Adipose tissue (tissue), 3 donors: Measurements from ENCODE around the gene THRSP. TPM values are rescaled to one million over a fixed set of nuclear protein-coding genes. Genes with fewer than 3 reads are reported as not detected.
"Not testable (repeated sequence)": the region's sequence is repeated elsewhere in the genome, so short reads cannot be mapped to it uniquely, and the experiment has no call there.

ENCODE experiments used
- H3K27ac ChIP-seq: one replicate; pipeline ENCODE4 v1.5.1; 2013; ENCODE audit warnings: low read depth, low read length
- WGBS, 3 donors: extraction: QIAGEN DNeasy Blood & Tissue Kit; methylation state at CpG; one replicate each; pipeline ENCODE4 v1.1.7; 2013; 5-methylcytosine and 5-hydroxymethylcytosine counted together
- polyA plus RNA-seq, 3 donors: library from polyadenylated mRNA; stranded (reverse); fragments of 200-250 nt; gene quantifications; one replicate each; pipeline ENCODE4 v1.2.3, GENCODE V29; 2013
- donor health status: healthy with polysubstance abuse.
- donor health status: Bipolar disorder and iron deficiency.
- donor health status: healthy.

Gene THRSP
- polyA plus RNA-seq, 3 donors = 87.4 to 228 (median 113) TPM

DNA sequence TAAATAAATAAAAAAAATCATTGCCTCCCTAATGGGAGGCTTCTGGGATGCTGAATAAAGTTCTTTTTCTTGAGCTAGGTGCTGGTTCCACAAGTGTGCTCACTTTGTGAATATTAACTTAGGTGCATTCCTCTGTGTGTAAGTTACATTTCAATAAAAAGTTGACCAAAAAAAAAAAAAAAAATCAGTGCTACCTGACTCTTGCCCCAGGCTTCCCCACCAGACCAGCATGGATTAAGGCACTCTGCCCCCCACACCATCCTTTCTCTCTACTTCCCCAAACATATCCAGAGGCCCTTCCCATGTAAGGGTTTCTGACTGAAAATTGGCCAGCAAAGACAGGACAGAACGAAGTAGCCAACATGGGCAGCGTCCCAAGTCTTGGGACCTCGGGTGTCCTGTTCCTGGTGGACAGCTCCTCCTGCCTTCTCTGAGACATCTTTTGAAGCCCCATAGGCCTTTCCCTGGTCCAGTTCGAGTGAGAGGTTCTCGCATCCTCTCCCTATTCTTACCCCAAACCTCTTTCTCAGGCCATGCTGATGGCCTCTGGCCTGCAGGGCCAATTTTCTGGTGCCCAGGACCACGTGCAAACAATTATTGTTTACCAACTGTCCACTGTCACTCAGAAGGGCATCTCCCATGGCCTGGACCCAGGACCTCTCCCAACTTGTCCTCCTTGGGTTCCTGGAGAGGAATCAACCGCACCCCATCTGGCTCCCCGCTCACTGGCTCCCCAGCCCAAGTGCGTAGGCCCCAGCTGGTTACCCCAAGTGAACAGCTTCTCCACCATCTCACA lies 25.6 kb upstream of the THRSP start:
- H3K27ac ChIP-seq = no peak overlapping the region
- WGBS, 3 donors = 64 to 86% (median 83%) methylated on average over 9 of the region's 9 CpGs

DNA sequence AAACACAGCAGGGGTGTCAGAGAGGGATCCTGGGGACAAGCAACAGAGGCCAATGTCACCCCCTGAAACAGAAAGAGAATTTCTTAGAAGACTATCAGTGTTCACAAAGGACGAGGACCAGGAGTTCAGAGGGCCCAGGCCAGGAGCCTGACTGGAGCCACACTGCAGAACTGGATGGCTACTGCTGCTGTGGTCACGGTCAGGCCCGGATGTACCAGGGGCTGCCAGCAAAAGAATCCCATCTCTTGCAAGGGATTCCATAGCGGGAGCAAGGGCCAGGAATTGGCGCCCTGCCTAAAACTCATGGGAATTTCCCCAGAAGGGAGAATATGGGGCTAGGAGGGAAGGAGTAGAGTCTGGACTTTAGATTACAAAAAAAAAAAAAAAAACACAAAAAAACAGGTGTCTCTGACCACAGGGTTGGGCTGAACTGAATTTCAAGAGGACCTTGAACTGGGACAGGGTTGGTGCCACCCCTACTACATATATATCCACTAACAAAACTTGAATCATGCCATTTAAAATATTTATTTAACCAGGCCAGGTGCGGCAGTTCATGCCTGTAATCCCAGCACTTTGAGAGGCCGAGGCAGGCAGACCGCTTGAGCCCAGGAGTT lies 24.9 kb upstream of the THRSP start:
- 47 to 83% (median 81%) methylated on average over 8 of the region's 8 CpGs for WGBS, 3 donors
- H3K27ac ChIP-seq = no peak overlapping the region

DNA sequence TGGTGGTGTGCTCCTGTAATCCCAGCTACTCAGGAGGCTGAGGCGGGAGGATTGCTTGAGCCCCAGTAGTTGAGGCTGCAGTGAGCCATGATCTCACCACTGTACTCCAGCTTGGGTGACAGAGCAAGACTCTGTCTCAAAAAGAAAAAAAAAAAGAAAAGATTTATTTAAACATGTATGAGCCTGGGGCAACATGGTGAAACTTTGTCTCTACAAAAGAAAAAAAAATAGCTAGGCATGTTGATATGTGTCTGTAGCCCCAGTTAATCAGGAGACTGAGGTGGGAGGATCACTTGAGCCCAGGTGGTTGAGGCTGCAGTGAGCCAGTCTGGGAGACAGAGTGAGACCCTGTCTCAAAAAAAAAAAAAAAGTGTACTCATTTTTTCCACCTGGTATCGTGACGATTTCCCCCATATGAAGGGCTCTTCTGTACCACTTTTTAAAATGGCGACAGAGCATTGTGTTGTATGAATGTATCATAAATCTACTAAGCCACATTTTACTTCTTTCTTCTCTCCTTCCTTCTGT lies 24.2 kb upstream of the THRSP start:
- H3K27ac ChIP-seq = no peak overlapping the region
- 62 to 87% (median 86%) methylated on average over 4 of the region's 4 CpGs for WGBS, 3 donors

DNA sequence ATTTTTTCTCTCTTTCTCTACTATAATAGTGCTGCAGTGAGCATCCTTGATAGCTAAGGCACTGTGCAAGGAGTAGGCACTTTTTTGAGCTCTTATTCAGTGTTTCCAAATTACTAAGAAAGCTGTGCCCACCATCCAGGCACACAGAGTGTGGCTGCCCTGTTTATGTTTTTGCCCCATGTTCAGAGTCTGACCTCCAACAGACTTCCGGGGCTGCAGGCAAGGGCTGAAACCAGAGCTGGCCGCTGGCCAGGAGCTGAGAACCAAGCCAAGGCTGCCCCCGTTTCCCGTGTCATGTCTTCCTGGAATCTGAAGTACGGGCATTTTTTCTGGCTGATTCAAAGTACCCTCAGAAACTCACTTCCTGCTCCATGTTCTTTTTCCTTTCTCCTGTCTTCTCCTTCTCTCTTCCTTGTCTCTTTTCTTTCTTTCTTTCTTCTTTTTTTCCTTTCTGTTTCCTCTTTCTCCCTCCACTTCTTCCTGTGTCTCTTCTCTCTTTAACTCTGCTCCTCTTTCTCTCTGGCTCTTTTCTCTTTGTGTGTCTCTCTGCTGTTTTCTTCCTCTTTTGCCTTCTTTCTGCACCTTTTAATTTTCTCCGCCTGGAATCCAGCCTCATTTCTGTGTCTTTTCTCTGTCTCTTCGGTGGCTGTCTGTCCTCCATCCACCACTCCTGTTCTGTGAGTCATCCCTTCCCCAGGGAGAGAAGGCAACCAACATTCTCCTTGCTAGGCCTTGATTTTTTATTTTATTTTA lies 23.6 kb upstream of the THRSP start:
- 15 to 23% (median 15%) methylated on average over 7 of the region's 7 CpGs for WGBS, 3 donors
- H3K27ac ChIP-seq = no peak overlapping the region

DNA sequence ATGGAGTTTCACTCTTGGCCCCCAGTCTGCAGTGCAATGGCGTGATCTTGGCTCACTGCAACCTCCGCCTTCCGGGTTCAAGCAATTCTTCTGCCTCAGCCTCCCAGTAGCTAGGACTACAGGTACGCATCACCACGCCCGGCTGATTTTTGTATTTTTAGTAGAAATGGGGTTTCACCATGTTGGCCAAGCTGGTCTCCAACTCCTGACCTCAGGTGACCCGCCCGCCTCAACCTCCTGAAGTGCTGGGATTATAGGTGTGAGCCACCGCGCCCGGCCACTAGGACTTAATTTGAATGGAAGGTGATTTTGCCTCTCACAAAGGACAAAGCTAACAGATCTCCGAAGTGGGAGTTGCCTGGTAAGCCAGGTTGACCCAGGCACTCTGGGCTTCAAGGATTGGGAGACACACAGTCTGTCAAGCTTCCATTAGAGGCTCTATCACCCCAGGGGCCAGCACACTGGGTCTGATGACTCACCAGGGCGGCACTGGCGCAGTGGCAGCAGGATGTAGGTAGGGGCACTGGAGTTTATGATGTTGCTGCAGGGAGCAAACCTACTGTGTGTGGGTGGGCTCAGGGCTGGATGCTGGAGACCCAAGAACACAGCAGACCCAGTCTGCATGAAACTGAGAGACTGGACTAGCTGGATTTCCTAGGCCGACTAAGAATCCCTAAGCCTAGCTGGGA lies 22.8 kb upstream of the THRSP start:
- 88 to 94% (median 93%) methylated on average over 15 of the region's 15 CpGs for WGBS, 3 donors
- no peak overlapping the region for H3K27ac ChIP-seq

DNA sequence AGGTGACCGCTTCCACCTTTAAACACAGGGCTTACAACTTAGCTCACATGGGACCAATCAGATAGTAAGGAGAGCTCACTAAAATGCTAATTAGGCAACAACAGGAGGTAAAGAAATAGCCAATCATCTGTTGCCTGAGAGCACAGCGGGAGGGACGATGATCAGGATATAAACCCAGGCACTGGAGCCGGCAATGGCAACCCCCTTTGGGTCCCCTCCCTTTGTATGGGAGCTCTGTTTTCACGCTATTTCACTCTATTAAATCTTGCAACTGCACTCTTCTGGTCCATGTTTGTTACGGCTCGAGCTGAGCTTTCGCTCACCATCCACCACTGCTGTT lies 22.3 kb upstream of the THRSP start:
- not testable (repeated sequence) for H3K27ac ChIP-seq

DNA sequence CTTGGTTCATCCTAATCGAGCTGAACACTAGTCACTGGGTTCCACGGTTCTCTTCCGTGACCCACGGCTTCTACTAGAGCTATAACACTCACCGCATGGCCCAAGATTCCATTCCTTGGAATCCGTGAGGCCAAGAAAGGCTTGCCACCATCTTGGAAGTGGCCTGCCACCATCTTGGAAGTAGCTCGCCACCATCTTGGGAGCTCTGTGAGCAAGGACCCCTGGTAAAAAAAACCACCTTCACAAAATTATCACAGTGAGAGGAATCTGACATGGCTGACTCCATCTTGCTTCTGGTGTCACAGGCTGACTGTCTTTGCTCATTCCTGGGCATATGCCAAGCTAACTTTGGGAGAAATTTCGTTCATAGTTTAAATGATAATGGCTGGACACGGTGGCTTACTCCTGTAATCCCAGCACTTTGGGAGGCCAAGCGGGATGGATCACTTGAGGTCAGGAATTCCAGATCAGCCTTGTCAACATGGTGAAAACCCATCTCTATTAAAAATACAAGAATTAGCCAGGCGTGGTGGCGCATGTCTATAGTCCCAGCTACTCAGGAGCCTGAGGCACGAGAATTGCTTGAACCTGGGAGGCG lies 21.7 kb upstream of the THRSP start:
- 95 to 96% (median 96%) methylated on average over 14 of the region's 14 CpGs for WGBS, 3 donors

More for the DNA sequence above, 22.3 kb upstream of the THRSP start:
- 96 to 97% (median 96%) methylated on average over 8 of the region's 8 CpGs for WGBS, 3 donors

DNA sequence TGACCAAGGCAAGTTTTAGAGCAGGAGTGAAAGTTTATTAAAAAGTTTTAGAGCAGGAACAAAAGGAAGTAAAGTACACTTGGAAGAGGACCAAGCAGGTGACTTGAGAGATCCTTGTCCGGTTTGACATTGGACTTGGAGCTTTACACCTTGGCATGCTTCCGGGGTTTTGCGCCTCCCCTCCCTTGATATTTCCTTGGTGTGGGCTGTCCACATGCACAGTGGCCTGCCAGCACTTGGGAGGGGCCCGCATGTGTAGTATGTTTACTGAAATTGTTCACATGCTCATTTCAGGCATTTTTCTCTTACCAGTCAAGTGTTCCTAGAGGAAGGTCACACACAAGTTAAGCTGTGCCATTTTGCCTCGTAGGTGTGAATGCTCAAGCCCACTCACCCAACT lies 19.0 kb upstream of the THRSP start:
- H3K27ac ChIP-seq = no peak overlapping the region
- WGBS, 3 donors = 33 to 91% (median 70%) methylated on average over 5 of the region's 5 CpGs

More for the DNA sequence above, 21.7 kb upstream of the THRSP start:
- no peak overlapping the region for H3K27ac ChIP-seq

DNA sequence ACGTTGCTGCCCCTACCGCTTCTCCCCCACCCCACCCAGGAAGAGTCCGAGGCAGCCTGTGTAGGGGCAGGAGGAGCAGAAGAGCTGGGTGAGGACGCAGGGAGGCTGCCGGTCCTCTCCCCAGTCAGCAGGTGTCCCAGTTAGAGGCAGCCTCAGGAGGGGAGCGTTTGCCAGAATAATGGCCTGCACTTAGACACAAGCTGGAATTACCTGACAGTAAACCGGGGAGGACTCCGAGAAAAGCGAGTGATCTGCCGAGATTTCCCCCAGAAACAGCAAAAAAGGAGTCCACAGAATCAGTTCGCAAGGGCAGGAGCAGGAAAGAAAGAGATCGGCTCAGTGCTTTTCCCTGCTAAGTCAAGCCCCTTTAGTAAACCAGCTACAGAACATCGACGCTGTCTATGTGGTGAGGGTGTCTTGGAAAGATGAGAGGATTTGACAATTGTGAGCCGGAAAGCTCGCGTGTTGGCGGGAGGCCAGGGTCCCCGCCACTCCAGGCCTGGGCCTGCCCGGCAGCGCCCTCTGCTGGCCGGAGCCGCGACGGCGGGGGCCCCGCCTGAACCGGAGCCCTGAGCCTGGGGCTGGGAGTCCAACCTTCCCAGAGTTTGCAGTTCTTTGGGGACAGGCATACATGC lies 17.7 kb upstream of the THRSP start:
- H3K27ac ChIP-seq = no peak overlapping the region
- WGBS, 3 donors = 5 to 6% (median 5%) methylated on average over 28 of the region's 28 CpGs

DNA sequence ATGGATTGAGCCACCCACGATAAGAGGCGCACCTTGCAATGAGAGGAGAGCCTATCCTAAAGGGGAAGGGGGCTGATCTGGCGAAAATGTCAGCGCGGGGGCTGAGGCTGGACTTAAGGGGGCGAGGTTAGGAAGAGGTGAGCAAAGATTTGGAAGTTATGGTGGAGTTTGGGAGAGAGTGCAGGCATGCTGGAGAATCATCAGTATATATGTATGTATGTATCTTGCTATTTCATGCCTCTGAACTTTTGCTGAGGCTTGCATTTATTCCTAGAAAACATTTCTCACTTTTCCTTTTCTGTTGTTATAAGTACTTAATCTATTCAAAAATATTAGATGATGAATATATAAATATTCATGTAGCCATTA lies 17.2 kb upstream of the THRSP start:
- 17 to 38% (median 25%) methylated on average over 6 of the region's 6 CpGs for WGBS, 3 donors
- no peak overlapping the region for H3K27ac ChIP-seq

DNA sequence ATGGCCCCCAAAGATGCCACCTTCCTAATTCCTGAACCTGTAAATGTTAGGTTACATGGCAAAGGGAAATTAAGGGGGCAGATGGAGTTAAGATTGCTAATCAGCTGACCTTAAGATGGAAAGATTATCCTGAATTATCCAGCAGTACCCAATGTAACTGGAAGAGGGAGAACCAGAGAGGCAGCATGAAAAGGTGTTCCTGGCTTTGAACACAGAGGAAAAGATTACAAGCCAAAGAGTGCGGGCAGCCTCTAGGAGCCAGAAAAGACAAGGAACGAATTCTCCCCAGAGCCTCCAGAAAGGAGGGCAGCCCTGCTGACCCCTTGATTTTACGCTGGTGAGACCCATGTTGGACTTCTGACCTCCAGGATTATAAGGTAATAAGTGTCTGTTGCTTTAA lies 15.1 kb upstream of the THRSP start:
- no peak overlapping the region for H3K27ac ChIP-seq
- WGBS, 3 donors = 84 to 96% (median 84%) methylated on average over 3 of the region's 3 CpGs

DNA sequence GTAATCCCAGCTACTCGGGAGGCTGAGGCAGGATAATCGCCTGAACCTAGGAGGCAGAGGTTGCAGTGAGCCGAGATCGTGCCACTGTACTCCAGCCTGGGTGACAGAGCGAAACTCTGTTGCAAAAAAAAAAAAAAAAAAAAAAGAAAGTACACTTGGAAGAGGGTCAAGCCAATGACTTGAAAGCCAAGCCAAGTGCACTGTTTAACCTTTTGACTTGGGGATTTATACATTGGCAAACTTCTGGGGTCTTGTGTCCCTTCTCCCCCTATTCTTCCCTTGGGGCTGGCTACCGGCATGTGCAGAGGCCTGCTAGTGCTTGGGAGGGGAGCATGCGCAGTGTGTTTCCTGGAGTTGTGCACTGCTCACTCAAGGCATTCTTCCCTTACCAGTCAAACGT lies 14.3 kb upstream of the THRSP start:
- WGBS, 3 donors = 72 to 81% (median 77%) methylated on average over 7 to 8 of the region's 8 CpGs
- H3K27ac ChIP-seq = no peak overlapping the region

DNA sequence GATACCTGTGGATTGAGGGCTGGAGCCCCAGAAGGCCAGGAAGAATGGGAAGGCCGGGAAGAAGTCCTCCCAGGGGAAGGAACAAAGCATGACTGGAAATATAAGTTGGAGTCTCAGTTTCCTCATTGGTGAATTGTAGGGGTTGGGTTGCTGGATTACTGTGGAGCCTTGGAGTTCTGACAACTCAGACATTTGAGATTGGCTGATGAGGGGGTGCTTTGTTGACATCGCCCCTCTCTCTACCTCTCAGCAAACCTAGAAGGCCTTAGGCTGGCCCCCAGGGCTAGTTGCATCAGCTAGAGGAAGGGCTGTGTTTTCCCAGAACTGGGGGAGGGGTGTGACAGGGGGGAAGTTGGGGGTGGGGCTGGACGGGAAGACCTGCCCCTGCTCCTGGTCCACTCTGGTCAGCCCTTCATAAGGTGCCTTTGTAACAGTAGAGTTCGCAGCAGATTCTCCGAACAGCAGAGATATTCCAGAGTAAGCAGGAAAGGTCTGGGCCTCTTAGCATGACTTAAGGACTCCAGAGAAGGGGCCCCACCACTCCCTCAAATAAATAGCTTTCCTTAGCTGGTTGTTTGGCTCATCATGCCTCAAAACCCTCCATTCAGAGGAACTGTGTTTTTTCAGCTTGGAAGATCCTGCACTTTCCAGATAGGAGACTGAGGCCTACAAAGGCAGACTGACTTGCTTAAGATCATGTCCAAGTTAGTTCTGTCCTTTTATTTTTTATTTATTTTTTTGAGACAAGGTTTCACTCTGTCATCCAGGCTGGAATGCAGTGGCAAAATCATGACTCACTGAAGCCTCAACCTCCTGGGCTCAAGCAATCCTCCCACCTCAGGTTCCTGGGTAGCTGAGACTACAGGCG lies 12.5 kb upstream of the THRSP start:
- no peak overlapping the region for H3K27ac ChIP-seq
- 75 to 83% (median 78%) methylated on average over 6 of the region's 6 CpGs for WGBS, 3 donors

DNA sequence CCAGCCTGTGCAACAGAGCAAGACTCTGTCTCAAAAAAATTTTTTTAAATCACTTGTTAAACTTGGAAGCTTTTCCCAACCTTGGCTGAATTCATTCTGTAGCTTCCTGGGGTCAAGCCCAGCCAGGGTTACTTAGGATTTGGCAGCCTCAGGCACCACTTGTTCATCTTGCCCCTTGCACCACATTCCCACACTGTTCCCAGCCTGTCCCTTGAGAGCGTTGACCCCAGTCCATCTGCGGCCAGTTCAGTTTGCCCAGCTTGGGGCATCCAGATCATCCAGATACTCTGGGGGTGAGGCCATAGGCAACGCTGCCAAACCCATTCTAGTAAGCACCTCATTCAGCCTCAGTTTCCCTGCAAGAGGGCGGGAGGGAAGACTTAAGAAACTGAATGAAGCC lies 8.7 kb upstream of the THRSP start:
- H3K27ac ChIP-seq = no peak overlapping the region
- 77 to 84% (median 83%) methylated on average over 4 of the region's 4 CpGs for WGBS, 3 donors

DNA sequence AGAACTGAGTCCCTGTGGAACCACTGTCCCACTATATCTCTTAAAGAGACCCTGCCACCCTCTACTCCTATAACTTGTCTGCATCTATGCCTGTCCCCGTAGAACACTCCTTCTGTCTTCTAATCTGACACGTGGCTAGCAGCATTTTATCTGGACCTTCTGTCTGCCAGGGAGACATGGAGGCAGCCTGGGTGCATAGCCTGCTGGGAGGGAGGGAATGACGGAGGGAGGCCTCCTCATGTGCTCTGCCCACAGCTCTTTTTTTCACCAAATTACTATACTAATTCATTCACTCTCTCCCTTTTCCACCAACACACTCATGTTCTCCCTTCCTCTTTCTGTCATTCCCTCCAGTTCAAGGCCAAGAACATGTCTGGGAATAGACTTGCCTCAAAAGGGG lies 7.6 kb upstream of the THRSP start:
- no peak overlapping the region for H3K27ac ChIP-seq
- 60 to 78% (median 75%) methylated on average over 3 of the region's 3 CpGs for WGBS, 3 donors

DNA sequence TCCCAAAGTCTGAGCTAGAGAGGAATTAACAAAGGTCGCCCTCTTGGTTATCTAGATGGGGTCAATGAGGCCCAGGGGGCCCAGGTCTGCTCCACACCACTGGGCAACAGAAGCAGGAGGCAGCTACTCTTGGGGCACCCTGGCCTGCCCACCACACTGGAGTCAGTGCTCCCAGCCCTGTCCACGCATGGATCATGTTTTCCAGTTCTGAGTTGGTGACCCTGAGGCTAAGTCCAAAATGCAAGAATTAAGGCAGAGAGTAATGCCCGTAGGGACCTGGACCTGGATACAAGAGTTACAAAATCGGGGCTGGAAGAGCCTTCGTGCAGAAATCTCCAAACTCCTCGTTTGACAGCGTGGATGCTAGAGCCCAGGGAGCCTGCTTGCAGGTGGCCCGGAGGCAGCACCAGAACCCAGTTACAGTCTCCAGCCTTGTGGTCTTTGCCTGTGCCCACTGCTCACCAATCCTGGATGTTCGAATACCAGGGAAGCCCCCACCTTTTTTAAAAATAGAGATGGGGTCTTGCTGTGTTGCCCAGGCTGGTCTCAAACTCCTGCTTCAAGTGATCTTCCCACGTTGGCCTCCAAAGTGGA lies 6.1 kb upstream of the THRSP start:
- H3K27ac ChIP-seq = no peak overlapping the region
- 77 to 78% (median 77%) methylated on average over 10 of the region's 10 CpGs for WGBS, 3 donors
